Measurements from ENCODE around the gene DOCK8.

DOCK8 gene

GRCh38 chr9:266228-266627 lies 51.6 kb downstream of the DOCK8 start:
- DNase-seq (ENCODE audit: low read depth in 3 of 3, low spot score in 1 of 3): no peak

GRCh38 chr9:268616-269015 lies 54.0 kb downstream of the DOCK8 start:
- no peak for DNase-seq (ENCODE audit: low read depth in 3 of 3, low spot score in 1 of 3)

- no peak for DNase-seq (ENCODE audit: low read depth in 3 of 3, low spot score in 1 of 3)
These were observed 54.5 kb downstream of the DOCK8 start for GRCh38 chr9:269081-269711.

GRCh38 chr9:270657-271237 lies 56.1 kb downstream of the DOCK8 start:
- no peak for DNase-seq (ENCODE audit: low read depth in 3 of 3, low spot score in 1 of 3)

- peak; percentile 33 to 54 (median 45) for DNase-seq (ENCODE audit: low read depth in 3 of 3, low spot score in 1 of 3)
These were observed 57.9 kb downstream of the DOCK8 start for GRCh38 chr9:272251-273213.

GRCh38 chr9:274406-274805 lies 59.7 kb downstream of the DOCK8 start:
- DNase-seq (ENCODE audit: low read depth in 3 of 3, low spot score in 1 of 3): no peak

- no peak for DNase-seq (ENCODE audit: low read depth in 3 of 3, low spot score in 1 of 3)
These were observed 63.1 kb downstream of the DOCK8 start for GRCh38 chr9:277601-278295.

- DNase-seq (ENCODE audit: low read depth in 3 of 3, low spot score in 1 of 3): no peak
These were observed 64.0 kb downstream of the DOCK8 start for GRCh38 chr9:278651-279050.

GRCh38 chr9:279674-280073 lies 65.0 kb downstream of the DOCK8 start:
- no peak for DNase-seq (ENCODE audit: low read depth in 3 of 3, low spot score in 1 of 3)

GRCh38 chr9:281741-282645 lies 67.3 kb downstream of the DOCK8 start:
- no peak for DNase-seq (ENCODE audit: low read depth in 3 of 3, low spot score in 1 of 3)

GRCh38 chr9:286071-286740 lies 71.5 kb downstream of the DOCK8 start:
- DNase-seq (ENCODE audit: low read depth in 3 of 3, low spot score in 1 of 3): no peak

- DNase-seq (ENCODE audit: low read depth in 3 of 3, low spot score in 1 of 3): no peak
These were observed 74.5 kb downstream of the DOCK8 start for GRCh38 chr9:289121-289520.

- DNase-seq (ENCODE audit: low read depth in 3 of 3, low spot score in 1 of 3): no peak
These were observed 78.2 kb downstream of the DOCK8 start for GRCh38 chr9:292915-293314.

- no peak for DNase-seq (ENCODE audit: low read depth in 3 of 3, low spot score in 1 of 3)
These were observed 80.9 kb downstream of the DOCK8 start for GRCh38 chr9:295576-295975.

GRCh38 chr9:296411-296810 lies 81.7 kb downstream of the DOCK8 start:
- DNase-seq (ENCODE audit: low read depth in 3 of 3, low spot score in 1 of 3): no peak

GRCh38 chr9:297104-297972 lies 82.7 kb downstream of the DOCK8 start:
- no peak for DNase-seq (ENCODE audit: low read depth in 3 of 3, low spot score in 1 of 3)

GRCh38 chr9:303502-303901 lies 88.8 kb downstream of the DOCK8 start:
- DNase-seq (ENCODE audit: low read depth in 3 of 3, low spot score in 1 of 3): no peak

GRCh38 chr9:304106-304505 lies 89.4 kb downstream of the DOCK8 start:
- DNase-seq (ENCODE audit: low read depth in 3 of 3, low spot score in 1 of 3): no peak

Data from stimulated activated CD4-positive, alpha-beta T cell treated with anti-CD3 and anti-CD28 coated beads, TNF-alpha, amount 100 ng/mL, for 1 hour (primary cell).